ENCODE data around the gene DOCK3. TPM values are rescaled to one million over a fixed set of nuclear protein-coding genes. Genes with fewer than 3 reads are reported as not detected.
"Not testable (repeated sequence)": the region's sequence is repeated elsewhere in the genome, so short reads cannot be mapped to it uniquely, and the experiment has no call there.

The DOCK3 gene
- total RNA-seq, 1 donor: under 0.01 TPM

DNA sequence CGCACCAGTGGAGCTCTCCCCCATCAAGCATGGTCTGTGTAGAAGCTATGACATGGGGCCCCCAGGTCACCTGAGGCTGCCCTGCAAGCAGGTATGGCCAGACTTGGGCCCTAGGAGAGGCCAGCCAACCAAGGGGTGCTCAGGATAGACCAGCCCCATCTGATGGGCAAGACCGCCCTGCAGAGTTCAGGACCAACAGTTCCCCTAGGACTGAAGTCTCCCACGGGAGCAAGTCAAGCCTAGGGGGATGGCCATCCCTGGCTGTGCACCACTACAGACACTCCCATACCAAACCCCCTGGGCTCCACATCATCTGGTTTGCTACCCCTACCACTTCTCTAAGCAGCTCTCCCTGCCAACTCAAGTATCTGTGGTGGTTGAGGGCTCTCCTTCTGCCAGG lies 568.2 kb downstream of the DOCK3 start:
- no peak for DNase-seq (ENCODE audit: low read depth)
- TF ChIP-seq, protein P1, sequence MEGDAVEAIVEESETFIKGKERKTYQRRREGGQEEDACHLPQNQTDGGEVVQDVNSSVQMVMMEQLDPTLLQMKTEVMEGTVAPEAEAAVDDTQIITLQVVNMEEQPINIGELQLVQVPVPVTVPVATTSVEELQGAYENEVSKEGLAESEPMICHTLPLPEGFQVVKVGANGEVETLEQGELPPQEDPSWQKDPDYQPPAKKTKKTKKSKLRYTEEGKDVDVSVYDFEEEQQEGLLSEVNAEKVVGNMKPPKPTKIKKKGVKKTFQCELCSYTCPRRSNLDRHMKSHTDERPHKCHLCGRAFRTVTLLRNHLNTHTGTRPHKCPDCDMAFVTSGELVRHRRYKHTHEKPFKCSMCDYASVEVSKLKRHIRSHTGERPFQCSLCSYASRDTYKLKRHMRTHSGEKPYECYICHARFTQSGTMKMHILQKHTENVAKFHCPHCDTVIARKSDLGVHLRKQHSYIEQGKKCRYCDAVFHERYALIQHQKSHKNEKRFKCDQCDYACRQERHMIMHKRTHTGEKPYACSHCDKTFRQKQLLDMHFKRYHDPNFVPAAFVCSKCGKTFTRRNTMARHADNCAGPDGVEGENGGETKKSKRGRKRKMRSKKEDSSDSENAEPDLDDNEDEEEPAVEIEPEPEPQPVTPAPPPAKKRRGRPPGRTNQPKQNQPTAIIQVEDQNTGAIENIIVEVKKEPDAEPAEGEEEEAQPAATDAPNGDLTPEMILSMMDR (IDR thresholded peaks at IDR 0.05; ENCODE audit: insufficient read depth, low read depth, low read length): no peak
- H3K4me3 ChIP-seq (ENCODE audit: low read depth, low read length): no peak overlapping the region

DNA sequence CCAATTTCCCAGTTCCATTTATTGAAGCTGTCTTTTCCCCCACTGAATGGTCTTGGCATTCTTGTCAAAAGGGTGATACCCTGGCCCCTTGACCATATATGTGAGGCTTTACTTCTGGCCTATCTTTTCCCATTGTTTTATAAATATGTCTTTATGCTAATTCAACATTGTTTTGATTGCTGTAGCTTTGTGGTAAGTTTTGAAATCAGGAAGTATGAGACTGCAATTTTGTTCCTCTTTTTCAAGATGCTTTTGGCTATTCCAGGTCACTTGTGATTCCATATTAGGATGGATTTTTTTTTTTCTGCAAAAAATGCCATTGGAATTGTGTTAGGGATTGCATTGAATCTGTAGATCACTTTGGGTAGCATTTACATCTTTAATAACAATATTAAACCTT lies 569.2 kb downstream of the DOCK3 start:
- TF ChIP-seq, protein P1 (IDR thresholded peaks at IDR 0.05; ENCODE audit: insufficient read depth, low read depth, low read length): no peak
- H3K4me3 ChIP-seq (ENCODE audit: low read depth, low read length): no peak overlapping the region
- DNase-seq (ENCODE audit: low read depth): no peak

DNA sequence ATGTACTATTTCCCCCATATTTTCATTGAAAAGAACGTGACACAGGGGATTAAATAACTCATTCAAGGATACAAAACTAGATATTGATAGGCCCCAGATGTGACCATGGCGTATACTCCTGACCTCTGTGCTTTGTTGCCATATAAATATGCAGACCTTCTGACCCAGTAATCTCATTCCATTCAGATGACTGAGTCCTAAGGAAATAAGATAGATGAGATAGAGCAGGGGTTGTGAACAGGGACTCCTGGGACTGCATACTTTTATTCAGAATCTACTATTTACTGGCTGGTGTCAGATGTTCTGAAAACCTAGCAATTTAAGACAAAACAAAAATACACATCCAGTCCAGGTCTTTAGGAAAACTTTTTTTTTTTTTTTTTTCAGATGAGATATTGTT lies 571.1 kb downstream of the DOCK3 start:
- no peak overlapping the region for H3K4me3 ChIP-seq (ENCODE audit: low read depth, low read length)
- DNase-seq (ENCODE audit: low read depth): no peak
- TF ChIP-seq, protein P1 (IDR thresholded peaks at IDR 0.05; ENCODE audit: insufficient read depth, low read depth, low read length): no peak

DNA sequence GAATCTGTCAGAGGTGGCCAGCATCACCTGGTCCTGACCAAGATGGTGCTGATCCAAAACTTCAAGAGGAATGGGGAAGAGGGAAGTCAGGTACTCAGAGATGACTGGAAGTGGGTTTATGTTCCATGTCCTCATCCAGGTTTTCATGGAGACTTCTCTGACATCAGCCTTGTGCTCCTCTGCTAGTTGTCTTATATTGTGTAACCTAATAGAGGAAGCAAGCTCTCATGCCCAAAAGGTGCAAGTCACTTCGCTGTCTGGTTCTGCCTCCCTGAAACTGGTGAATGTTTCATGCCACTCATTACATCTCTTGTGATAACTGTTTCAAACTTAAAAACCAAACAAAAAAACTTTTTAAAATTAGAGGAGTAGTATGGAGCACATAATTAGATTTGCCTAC lies 583.1 kb downstream of the DOCK3 start:
- TF ChIP-seq, protein P1 (IDR thresholded peaks at IDR 0.05; ENCODE audit: insufficient read depth, low read depth, low read length): no peak
- no peak for DNase-seq (ENCODE audit: low read depth)
- no peak overlapping the region for H3K4me3 ChIP-seq (ENCODE audit: low read depth, low read length)

DNA sequence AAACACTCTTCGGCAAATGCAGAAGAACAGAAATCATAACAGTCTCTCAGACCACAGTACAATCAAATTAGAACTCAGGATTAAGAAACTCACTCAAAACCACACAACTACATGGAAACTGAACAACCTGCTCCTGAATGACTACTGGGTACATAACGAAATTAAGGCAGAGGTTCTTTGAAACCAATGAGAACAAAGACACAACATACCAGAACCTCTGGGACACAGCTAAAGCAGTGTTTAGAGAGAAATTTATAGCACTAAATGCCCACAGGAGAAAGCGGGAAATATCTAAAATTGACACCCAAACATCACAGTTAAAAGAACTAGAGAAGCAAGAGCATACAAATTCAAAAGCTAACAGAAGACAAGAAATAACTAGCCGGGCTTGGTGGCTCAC lies 589.4 kb downstream of the DOCK3 start:
- not testable (repeated sequence) for H3K4me3 ChIP-seq (ENCODE audit: low read depth, low read length); DNase-seq (ENCODE audit: low read depth)

DNA sequence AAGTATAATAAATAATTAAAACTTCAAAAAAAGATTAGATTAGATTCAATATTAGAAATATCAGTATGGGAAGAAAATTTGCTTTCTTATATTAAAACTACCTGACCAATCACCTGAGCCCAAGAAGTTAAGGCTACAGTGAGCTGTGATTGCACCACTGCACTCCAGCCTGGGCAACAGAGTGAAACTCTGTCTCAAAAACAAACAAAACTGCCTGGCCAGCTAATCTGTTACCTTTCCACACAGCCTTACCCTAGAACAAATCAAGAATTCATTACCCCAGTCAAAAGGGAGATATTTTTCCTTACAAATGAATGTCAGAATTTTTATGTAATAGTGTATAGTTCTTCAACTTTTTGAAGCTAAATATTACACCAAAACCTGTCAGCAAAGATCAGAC lies 593.4 kb downstream of the DOCK3 start:
- no peak for DNase-seq (ENCODE audit: low read depth)
- TF ChIP-seq, protein P1 (IDR thresholded peaks at IDR 0.05; ENCODE audit: insufficient read depth, low read depth, low read length): no peak
- H3K4me3 ChIP-seq (ENCODE audit: low read depth, low read length): no peak overlapping the region

DNA sequence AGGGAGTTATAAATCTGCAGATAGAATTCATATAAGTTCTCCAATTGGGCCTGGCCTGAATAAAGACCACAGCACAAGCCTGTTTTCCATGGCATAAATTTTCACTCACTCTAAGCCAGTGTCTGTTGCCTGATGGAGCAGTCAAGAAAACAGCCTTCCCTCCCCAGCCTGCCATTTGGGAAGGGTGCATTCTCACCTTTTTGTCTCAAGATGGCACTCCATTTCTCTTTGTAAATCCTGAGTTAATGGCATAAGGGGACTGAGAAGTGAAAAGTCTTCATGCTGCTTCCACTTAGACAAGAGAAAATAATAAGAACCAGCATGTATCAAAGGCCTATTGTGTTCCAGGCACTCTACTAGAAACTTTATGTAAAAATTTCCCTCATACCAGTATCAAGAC lies 594.7 kb downstream of the DOCK3 start:
- no peak for DNase-seq (ENCODE audit: low read depth)
- TF ChIP-seq, protein P1 (IDR thresholded peaks at IDR 0.05; ENCODE audit: insufficient read depth, low read depth, low read length): peak; percentile 5
- H3K4me3 ChIP-seq (ENCODE audit: low read depth, low read length): no peak overlapping the region
